ENCODE measurements around the gene TMIGD2.

- no peak for TF ChIP-seq CTCF (IDR thresholded peaks at IDR 0.05)
- no peak for TF ChIP-seq POLR2A (IDR thresholded peaks at IDR 0.05)
Observed at GRCh38 chr19:4256563-4256962, 45.6 kb downstream of the TMIGD2 start.

All from right lobe of liver (tissue), 4 donors.